DND-41 (cell line): Measurements from ENCODE around the gene GOLGB1.

Experiments used
- CTCF ChIP-seq: IDR thresholded peaks from 2 replicates; pipeline ENCODE4 v1.5.1; 2012; ENCODE audit warnings: borderline replicate concordance, low read length, moderate library complexity, mild to moderate bottlenecking; ENCODE audit not compliant: poor library complexity, severe bottlenecking; ENCODE audit errors: extremely low read depth
- EZH2 ChIP-seq: IDR thresholded peaks from 3 replicates; pipeline ENCODE4 v1.6.1; 2012; ENCODE audit warnings: borderline replicate concordance, low read depth, mild to moderate bottlenecking, moderate library complexity, low read length, inconsistent platforms; ENCODE audit not compliant: severe bottlenecking

DNA sequence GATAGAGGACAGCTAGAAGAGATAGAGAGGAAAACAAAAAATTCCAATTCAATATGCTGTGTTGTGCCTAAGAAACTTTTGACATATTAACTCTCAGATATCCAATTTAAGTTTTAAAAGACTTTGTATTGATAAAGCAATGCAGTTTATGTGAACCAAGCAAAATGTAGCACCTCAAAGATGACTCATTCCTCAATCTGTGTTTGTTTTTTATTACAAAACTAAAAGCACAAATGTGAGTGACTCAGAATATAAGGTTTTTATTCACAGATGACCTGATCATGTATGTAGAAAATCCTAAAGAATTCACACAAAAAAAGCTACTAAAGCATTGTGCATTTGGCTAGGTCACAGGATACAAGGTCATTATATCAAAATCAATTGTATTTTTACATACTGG lies 99.9 kb downstream of the GOLGB1 start:
- TF ChIP-seq CTCF, result no peak
- no peak for TF ChIP-seq EZH2
